Endothelial cell of umbilical vein (primary cell): ENCODE data around the gene MEX3C. TPM values are rescaled to one million over a fixed set of nuclear protein-coding genes. Genes with fewer than 3 reads are reported as not detected.

Source experiments
- BruUV-seq: library from RNA; stranded (reverse); fragments of 400-500 nt; replicated peaks from 2 replicates; lab custom pipeline; 2021; lab: Mats Ljungman, UMichigan
- CTCF ChIA-PET: fragments of 300-600, 350-600 bp; sonication (Branson Sonifier 250); formaldehyde crosslinking; loops from one replicate; lab custom pipeline; 2021; ENCODE audit warnings: antibody characterized with exemption, inconsistent platforms; lab: Charles Lee
- POLR2A ChIA-PET: fragments of 300-600, 350-600 bp; sonication (Branson Sonifier 250); formaldehyde crosslinking; loops from one replicate; lab custom pipeline; 2021; ENCODE audit warnings: antibody characterized with exemption, inconsistent platforms; lab: Charles Lee
- DNase-seq: peaks from one replicate; pipeline ENCODE4 v3.0.0-alpha.2; 2011; ENCODE audit warnings: low read depth, low spot score
- FAIRE-seq: peaks from 2 replicates; lab custom pipeline; 2011; peaks lifted over from hg19 to GRCh38; lab: Jason Lieb, UNC
- H2AFZ ChIP-seq: 2 replicates; pipeline ENCODE4 v1.6.0; 2012; ENCODE audit warnings: low read depth, low read length, control low read depth, inconsistent platforms
- H3K27ac ChIP-seq: 2 replicates; pipeline ENCODE4 v1.5.1; 2011; ENCODE audit warnings: low read depth, mild to moderate bottlenecking, control low read depth, low read length, moderate library complexity; ENCODE audit not compliant: insufficient read depth
- H3K27me3 ChIP-seq, 2 experiments: 2 replicates each; pipeline versions ENCODE4 v1.6.0 to v1.6.1; 2011; ENCODE audit warnings: low read length in 2 of 2, mixed read lengths in 1 of 2; ENCODE audit not compliant: control insufficient read depth in 2 of 2, insufficient read depth in 2 of 2
- H3K36me3 ChIP-seq, 2 experiments: 2 replicates in 1 of 2; 3 replicates in 1 of 2; pipeline ENCODE4 v1.5.1; 2011; ENCODE audit warnings: low read length in 2 of 2, mild to moderate bottlenecking in 1 of 2, moderate library complexity in 1 of 2; ENCODE audit not compliant: control insufficient read depth in 2 of 2, insufficient read depth in 2 of 2; ENCODE audit errors: extremely low read depth in 1 of 2
- H3K4me1 ChIP-seq: 3 replicates; pipeline ENCODE4 v1.5.1; 2011; ENCODE audit warnings: mild to moderate bottlenecking, low read length; ENCODE audit not compliant: control insufficient read depth, insufficient read depth; ENCODE audit errors: extremely low read depth
- H3K4me2 ChIP-seq: 2 replicates; pipeline ENCODE4 v1.6.1; 2011; ENCODE audit warnings: low read length, control low read depth, mixed read lengths; ENCODE audit not compliant: insufficient read depth
- H3K4me3 ChIP-seq, 3 experiments: fragments of 200-600 bp in 1 of 3; sonication (generic), shearing (Covaris generic) in 1 of 3; replicated peaks in 1 of 3; 2 replicates each; pipeline ENCODE4 v1.5.1; 2011 to 2016; ENCODE audit warnings: control low read depth in 3 of 3, low read length in 3 of 3, mild to moderate bottlenecking in 2 of 3, inconsistent platforms in 1 of 3, low read depth in 1 of 3, moderate library complexity in 1 of 3; ENCODE audit not compliant: insufficient read depth in 1 of 3
- H3K79me2 ChIP-seq: 2 replicates; pipeline ENCODE4 v1.6.0; 2012; ENCODE audit warnings: low read length, inconsistent platforms; ENCODE audit not compliant: control insufficient read depth, insufficient read depth
- H3K9ac ChIP-seq: replicated peaks from 2 replicates; pipeline ENCODE3; 2011; ENCODE audit warnings: low read length, control low read depth; ENCODE audit not compliant: insufficient read depth; ENCODE audit errors: extremely low read depth
- H3K9me1 ChIP-seq: replicated peaks from 3 replicates; pipeline ENCODE4 v1.6.0; 2011; ENCODE audit warnings: mild to moderate bottlenecking, low read length; ENCODE audit not compliant: control insufficient read depth, insufficient read depth; ENCODE audit errors: extremely low read depth
- H3K9me3 ChIP-seq: replicated peaks from 2 replicates; pipeline ENCODE4 v1.5.1; 2012; ENCODE audit warnings: low read length, inconsistent platforms; ENCODE audit not compliant: control insufficient read depth, insufficient read depth
- H4K20me1 ChIP-seq: replicated peaks from 2 replicates; pipeline ENCODE3; 2011; ENCODE audit warnings: mild to moderate bottlenecking, low read length; ENCODE audit not compliant: control insufficient read depth, insufficient read depth; ENCODE audit errors: extremely low read depth
- EZH2 ChIP-seq: IDR thresholded peaks from 2 replicates; pipeline ENCODE4 v1.6.1; 2012; ENCODE audit warnings: borderline replicate concordance, low read depth, mild to moderate bottlenecking, moderate library complexity, low read length, inconsistent platforms; ENCODE audit not compliant: severe bottlenecking
- FOS ChIP-seq: IDR thresholded peaks from 2 replicates; pipeline ENCODE4 v1.6.1; 2011; ENCODE audit warnings: mild to moderate bottlenecking, low read length, moderate library complexity, borderline replicate concordance; ENCODE audit not compliant: insufficient read depth
- GATA2 ChIP-seq: IDR thresholded peaks from 2 replicates; pipeline ENCODE4 v1.7.0; 2011; ENCODE audit warnings: low read depth, mild to moderate bottlenecking, moderate library complexity, mixed read lengths, low read length; ENCODE audit not compliant: insufficient read length, insufficient read depth
- JUN ChIP-seq: IDR thresholded peaks from 2 replicates; pipeline ENCODE4 v1.6.1; 2011; ENCODE audit warnings: borderline replicate concordance, low read depth; ENCODE audit not compliant: insufficient read length, insufficient read depth
- MYC ChIP-seq: IDR thresholded peaks from one replicate; pipeline ENCODE4 v1.6.1; 2011; ENCODE audit warnings: mild to moderate bottlenecking, low read depth, low read length
- POLR2A ChIP-seq: IDR thresholded peaks from 2 replicates; pipeline ENCODE4 v1.6.1; 2012; ENCODE audit warnings: low read depth, mild to moderate bottlenecking, control low read depth, low read length
- POLR2AphosphoS5 ChIP-seq: IDR thresholded peaks from 2 replicates; pipeline ENCODE4 v1.6.1; 2012; ENCODE audit warnings: low read depth, mild to moderate bottlenecking, control low read depth, low read length, moderate library complexity; ENCODE audit not compliant: insufficient read depth
- dilution Hi-C: fragments of 300-500 bp; cut with MboI; formaldehyde crosslinking; loops from one replicate; pipeline ENCODE4 v1.15.0; 2019; ENCODE audit warnings: low sequenced_read_pairs; ENCODE audit not compliant: extremely low pct_ligation_motif_present
- intact Hi-C: fragments of 100-400 bp; cut with micrococcal nuclease; formaldehyde crosslinking; loops from one replicate; pipeline ENCODE4 v1.10.0; 2022
- polyA plus RNA-seq, 4 experiments: library from polyadenylated mRNA; depleted of rRNA in 3 of 4; stranded (reverse) in 3 of 4; unstranded in 1 of 4; fragments of >200 nt; gene quantifications; 2 replicates each; pipeline versions ENCODE4 v1.2.1 to v1.2.3, GENCODE V29; 2011 to 2012; ENCODE audit warnings: missing spikeins in 1 of 4
- total RNA-seq: library from RNA; stranded (reverse); gene quantifications from 2 replicates; pipeline ENCODE4 v1.2.3, GENCODE V29; 2021
- TF ChIP-seq, protein P1 (sequence below), 2 donors: IDR thresholded peaks; 1 replicate in 1 of 2; 2 replicates in 1 of 2; pipeline ENCODE4 v1.5.1; 2011; ENCODE audit warnings: low read length in 2 of 2, mild to moderate bottlenecking in 2 of 2, moderate library complexity in 2 of 2, control low read depth in 1 of 2, inconsistent platforms in 1 of 2, low read depth in 1 of 2; ENCODE audit not compliant: insufficient read depth in 1 of 2; ENCODE audit errors: extremely low read depth in 1 of 2
- TF ChIP-seq, protein P2 (sequence below): IDR thresholded peaks from 2 replicates; pipeline ENCODE4 v1.6.1; 2011; ENCODE audit not compliant: insufficient read depth, insufficient read length

MEX3C gene
- total and polyA plus RNA-seq, 2 donors (not counting 3 experiments of a cell fraction or from before 2014, with no cell fraction given), result 23.4 to 45.7 TPM

DNA sequence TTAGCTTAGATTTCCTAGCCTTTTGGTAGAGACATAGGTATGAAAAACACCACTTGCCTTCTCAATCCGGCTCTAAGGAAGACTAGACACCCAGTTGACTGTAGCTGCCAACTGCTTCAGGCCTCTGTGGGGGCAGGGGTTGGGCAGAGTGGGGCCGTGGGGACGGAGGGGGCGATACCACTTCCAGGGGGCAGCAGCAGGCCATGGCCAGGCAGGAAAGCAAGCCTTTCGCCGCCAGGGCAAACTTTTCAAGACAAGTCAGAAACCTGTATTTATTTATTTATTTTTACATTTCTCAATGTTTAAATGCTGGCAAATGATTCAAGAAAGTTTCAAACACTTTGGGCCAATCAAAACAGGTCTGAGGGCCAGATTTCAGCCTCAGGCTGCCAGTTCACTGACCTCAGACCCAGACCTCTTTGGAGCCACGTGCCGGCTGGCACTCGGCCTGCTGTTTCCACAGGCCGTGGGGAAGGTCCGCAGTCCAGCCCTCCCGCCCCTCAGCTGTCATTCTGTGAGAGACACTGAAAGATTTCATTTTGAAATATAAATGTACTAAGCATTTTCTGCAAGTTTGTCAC lies 63.8 kb downstream of the MEX3C start:
- H3K27ac ChIP-seq, result no peak overlapping the region
- no peak overlapping the region for H3K9ac ChIP-seq
- no TSS peak for BruUV-seq
- no peaks in the 10 kb centered on the region for H3K27me3 ChIP-seq
- intact Hi-C loops (no loop called here), dilution Hi-C loops (no loop called here)
- H3K79me2 ChIP-seq, result no peaks in the 10 kb centered on the region
- H3K9me1 ChIP-seq, result no peaks in the 10 kb centered on the region
- ChIA-PET CTCF (interaction anchor here (2.1 kb wide), 1 partner anchor 23 kb away, joined by 6 read pairs; no protein-coding TSS in a partner anchor), POLR2A (no interaction called here)
- no peaks in the 10 kb centered on the region for H4K20me1 ChIP-seq
- H3K4me1 ChIP-seq, result no peaks in the 10 kb centered on the region
- DNase-seq (no peak), FAIRE-seq (no peak)
- H3K4me2 ChIP-seq, result no peak overlapping the region
- no peaks in the 10 kb centered on the region for H3K36me3 ChIP-seq
- TF ChIP-seq GATA2 (no peak), EZH2 (no peak), JUN (no peak), POLR2AphosphoS5 (no peak), FOS (no peak), MYC (no peak), POLR2A (no peak)
- TF ChIP-seq, protein P1, sequence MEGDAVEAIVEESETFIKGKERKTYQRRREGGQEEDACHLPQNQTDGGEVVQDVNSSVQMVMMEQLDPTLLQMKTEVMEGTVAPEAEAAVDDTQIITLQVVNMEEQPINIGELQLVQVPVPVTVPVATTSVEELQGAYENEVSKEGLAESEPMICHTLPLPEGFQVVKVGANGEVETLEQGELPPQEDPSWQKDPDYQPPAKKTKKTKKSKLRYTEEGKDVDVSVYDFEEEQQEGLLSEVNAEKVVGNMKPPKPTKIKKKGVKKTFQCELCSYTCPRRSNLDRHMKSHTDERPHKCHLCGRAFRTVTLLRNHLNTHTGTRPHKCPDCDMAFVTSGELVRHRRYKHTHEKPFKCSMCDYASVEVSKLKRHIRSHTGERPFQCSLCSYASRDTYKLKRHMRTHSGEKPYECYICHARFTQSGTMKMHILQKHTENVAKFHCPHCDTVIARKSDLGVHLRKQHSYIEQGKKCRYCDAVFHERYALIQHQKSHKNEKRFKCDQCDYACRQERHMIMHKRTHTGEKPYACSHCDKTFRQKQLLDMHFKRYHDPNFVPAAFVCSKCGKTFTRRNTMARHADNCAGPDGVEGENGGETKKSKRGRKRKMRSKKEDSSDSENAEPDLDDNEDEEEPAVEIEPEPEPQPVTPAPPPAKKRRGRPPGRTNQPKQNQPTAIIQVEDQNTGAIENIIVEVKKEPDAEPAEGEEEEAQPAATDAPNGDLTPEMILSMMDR (IDR thresholded peaks at IDR 0.05; ENCODE audit: extremely low read depth in 1 of 2, insufficient read depth in 1 of 2, low read depth in 1 of 2, low read length in 2 of 2), result no peak
- TF ChIP-seq, protein P2, sequence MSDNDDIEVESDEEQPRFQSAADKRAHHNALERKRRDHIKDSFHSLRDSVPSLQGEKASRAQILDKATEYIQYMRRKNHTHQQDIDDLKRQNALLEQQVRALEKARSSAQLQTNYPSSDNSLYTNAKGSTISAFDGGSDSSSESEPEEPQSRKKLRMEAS, result no peak
- no peak overlapping the region for H3K4me3 ChIP-seq
- no peaks in the 10 kb centered on the region for H3K9me3 ChIP-seq
- H2AFZ ChIP-seq, result no peak overlapping the region
